ENCODE data around the gene IAH1.

- TF ChIP-seq CTCF (conservative IDR thresholded peaks at IDR 0.05 in 1 of 2, IDR thresholded peaks at IDR 0.05 in 1 of 2; ENCODE audit: low read depth in 1 of 2, low read length in 2 of 2) = no peak
- TF ChIP-seq EZH2 (IDR thresholded peaks at IDR 0.05; ENCODE audit: low read length, missing control alignments) = no peak
Observed at GRCh38 chr2:9492927-9493326, 18.6 kb downstream of the IAH1 start.
